GM19372 (cell line): Measurements from ENCODE around the gene LRRC55.

Source experiments
- ATAC-seq: cut with Tn5 transposase; IDR thresholded peaks from one replicate; pipeline ENCODE4 v1.9.1; 2021; ENCODE audit warnings: mild to moderate bottlenecking, low read depth, moderate library complexity; ENCODE audit not compliant: unreplicated experiment

Gene LRRC55

DNA sequence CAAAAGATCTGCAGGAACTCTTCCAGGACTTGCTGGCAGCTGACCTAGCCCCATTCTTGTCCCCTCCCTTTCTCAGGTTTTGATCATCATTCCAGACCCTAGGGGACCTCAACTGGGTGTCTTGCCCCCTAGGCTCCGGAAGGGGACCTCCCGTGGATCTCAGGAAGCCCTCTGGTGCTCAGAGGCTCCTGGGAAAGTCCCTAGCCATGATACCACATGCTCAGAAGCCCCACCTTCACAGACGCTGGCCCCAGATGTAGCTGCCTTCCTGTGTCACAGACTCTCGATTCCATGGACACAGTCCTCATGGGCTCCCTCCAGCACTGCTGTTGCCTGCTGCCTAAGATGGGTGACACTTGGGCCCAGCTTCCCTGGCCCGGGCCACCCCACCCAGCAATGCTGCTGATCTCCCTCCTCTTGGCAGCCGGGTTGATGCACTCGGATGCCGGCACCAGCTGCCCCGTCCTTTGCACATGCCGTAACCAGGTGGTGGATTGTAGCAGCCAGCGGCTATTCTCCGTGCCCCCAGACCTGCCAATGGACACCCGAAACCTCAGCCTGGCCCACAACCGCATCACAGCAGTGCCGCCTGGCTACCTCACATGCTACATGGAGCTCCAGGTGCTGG is at the start of gene LRRC55:
Gene LRRC55, plus strand, starts transcription at position 276 of the 628 bp plus-strand sequence. Its CDS starts 70 bp downstream, at position 346.
- ATAC-seq: no peak

DNA sequence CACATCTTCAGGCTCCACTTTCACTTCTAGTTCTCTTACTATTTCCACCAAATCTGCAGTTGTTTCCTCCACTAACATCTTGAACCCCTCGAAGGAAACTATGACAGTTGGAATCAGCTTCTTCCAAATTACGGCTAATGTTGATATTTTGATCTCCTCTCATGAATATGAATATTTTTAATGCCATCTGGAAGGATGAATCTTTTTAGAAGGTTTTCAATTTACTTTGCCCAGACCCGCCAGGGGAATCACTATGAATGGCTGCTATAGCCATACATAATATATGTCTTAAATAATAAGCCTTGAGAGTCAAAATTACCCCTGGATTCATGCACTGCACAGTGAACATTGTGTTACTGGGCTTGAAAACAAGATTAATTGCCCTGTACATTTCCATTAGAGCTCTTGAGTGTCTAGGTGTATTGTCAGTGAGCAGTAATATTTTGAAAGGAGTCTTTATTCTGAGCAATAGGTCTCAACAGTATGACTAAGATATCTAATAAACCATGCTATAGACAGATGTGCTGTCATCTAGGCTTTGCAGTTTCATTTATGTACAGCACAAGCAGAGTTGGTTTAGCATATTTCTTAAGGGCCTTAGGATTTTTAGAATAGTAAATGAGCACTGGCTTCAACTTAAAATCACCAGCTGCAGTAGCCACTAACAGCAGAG is 48.3 kb upstream of the LRRC55 start:
- ATAC-seq: no peak

GRCh38 chr11:57134284-57134683 is 47.5 kb upstream of the LRRC55 start:
- ATAC-seq: no peak

DNA sequence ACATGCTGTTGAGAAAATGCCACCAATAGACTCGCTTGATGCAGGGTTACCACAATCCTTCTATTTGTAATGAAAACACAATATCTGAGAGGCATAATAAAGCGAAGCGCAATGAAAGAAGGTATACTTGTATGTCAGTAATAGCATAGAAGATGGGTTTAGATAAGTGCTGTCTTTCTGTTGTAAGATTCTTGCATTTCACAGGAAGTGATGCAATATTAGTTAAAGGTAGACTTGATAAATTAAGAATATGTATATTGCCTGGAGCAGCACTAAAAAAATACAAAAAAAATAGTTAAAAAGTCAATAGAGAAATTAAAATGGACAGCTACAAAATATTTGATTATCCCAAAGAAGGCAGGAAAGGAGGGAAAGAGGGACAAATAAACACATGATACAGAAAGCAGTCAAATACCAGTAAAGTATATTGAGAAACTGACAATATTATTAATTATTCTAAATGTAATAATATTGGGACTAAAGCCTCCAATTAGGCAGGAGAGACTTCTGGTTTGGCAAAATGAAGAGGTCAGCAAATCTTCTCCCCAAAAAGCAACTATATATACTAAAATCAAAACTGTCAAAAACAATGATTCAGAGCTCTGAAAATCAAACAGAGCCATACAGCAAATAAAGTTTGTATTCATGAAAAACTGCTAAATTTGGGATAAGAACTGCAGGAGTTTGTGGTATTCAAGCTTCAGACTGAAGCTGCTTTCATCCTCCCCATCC is 46.6 kb upstream of the LRRC55 start:
- no peak for ATAC-seq

DNA sequence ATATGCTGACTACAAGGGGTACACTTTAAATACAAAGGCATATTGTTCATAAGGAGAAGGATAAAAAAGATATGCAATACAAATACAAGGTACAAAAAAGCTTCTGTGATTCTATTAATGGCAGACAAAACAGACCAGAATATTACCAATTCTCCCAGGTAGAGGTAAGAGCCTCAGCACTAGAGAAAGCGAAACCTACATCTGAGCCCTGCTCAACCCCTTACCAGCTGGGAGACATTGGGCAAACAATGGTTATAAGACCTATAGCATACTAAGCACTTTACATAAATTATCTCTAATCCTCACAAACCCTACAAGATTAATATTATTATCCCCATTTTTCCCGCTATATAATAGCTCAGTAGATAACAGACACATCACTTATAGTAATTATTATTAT is 41.2 kb upstream of the LRRC55 start:
- no peak for ATAC-seq

DNA sequence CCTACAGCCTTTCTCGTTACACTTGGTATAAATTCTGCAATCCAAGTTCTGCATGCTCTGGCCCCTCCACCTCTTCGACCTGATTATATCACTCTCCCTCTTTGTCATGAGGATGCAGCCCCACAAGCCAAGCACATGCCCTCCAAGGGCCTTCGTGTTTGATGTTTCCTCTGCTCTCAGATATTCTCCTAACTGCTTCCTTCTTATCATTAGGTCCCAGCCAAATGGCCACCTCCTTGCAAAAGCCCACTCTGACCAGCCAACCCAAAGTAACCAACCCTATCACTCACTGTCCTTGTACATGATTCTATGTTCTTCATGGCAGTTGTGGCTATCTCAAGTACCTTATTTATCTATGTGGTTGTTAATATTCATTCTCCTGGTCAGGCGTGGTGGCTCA is 38.3 kb upstream of the LRRC55 start:
- ATAC-seq: no peak

DNA sequence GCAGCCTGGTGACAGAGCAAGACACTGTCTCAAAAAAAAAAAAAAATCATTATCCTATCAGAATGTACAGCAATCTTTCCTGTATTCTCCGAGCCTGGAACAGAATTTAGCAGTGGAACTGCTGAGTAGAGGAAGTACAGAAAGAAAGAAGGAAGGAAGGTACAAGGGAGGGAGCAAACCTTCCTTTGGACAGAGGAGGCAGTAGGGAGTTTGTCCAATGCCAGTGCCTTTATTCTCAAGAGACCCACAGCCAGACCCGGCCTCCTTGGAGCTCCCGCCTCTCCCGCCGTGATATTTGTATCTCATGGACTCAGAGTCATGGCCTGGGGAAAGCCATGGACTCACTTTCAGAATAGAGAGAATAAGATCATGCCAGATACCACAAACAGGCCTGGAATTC is 37.7 kb upstream of the LRRC55 start:
- ATAC-seq: no peak

- ATAC-seq: no peak
Observed at GRCh38 chr11:57144531-57145320, 37.0 kb upstream of the LRRC55 start.

GRCh38 chr11:57146301-57146700 is 35.5 kb upstream of the LRRC55 start:
- ATAC-seq: no peak

DNA sequence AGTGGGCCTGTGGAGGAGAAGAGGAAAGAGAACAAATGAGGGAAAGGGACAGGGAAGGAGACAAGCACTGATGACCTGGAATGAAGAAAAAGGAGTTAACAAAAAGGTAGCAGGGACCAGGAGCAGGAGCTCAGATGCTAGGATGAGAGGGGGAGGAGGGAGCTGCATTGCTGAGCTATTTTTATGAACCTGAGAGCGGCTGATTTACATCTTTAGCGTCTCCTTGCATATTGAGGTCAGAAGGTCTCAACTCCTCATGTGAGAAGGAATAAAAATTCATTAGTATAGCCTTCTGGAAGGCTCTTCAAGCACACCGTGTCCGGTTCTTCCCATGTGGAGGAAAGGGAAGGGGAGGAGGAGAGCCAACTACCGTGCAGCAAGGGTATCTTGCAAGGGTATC is 33.1 kb upstream of the LRRC55 start:
- ATAC-seq: no peak

- no peak for ATAC-seq
Observed at GRCh38 chr11:57150454-57150917, 31.3 kb upstream of the LRRC55 start.

DNA sequence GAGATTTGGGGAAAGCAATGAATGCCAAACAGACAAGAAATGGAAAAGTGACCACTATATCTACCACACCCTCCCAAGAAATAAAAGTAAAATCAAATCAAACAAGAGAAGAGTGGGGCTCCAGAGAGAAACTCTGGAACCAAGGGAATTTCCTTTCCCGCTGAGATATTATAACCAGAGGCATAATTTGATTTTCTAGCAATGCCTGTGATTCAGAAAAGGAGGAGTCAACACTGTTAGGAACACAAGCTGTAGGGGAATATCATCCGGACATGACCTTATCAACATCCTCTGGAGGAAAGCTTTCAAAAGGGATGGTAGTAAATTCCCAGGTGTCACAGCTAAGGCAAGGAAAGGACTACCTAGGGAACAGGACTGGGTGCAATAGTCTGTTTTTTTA is 29.6 kb upstream of the LRRC55 start:
- ATAC-seq: no peak

GRCh38 chr11:57153448-57153847 is 28.3 kb upstream of the LRRC55 start:
- no peak for ATAC-seq

- ATAC-seq: no peak
Observed at GRCh38 chr11:57154739-57155138, 27.0 kb upstream of the LRRC55 start.

DNA sequence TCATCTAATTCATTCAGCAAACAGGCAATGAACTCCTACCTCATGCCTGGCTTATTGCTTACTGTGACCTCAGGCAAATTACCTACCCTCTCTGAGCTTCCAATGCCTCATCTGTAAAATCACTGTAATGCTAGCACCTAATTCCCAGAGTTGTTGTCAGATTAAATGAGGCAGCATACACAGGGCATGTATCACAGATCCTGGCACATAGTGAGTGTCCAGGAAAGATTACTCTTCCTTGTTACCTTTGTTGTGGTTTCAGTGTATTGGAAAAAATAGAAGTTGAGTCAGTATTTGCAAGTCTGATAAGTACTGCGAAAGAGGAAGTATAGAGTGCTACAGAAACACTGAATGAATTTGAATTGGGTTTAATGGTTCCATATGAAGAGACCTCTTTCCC is 26.4 kb upstream of the LRRC55 start:
- ATAC-seq: no peak

DNA sequence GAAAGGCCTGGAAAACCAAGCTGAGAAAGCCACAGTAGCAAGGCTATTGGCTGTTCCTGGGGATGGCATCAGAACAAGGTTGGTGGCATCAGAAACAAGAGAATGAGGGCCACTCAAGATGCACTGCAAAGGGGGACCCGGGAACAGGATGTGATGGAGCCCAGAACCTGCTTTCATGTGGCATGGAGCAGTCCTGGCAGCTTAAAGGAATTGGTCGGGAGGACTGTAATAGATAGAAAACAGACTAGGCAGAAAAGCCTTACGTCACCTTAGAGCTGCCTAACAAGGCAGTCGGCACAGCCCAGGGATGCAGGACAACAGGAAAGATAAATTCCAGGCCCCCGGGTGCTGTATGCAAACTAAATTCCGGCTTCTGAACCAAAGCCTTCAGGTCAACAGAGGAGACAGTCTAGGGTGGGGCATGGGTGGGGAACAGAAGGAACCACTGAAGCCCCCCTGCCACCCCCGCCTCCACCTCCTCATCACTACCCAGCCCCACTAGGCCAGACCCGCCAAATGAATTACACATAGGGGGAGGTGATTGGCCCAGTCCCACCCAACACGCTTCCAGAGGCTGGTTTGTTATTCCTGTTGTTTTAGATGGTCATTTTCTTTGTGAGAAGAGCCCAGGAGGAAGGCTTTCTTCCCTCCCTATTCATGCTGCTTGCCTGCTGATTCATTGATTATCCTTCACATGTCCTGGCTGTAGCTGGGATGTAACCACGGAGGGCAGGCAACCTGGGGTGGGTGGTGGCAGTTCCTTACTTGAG is 25.7 kb upstream of the LRRC55 start:
- ATAC-seq: no peak

GRCh38 chr11:57156928-57157327 is 24.8 kb upstream of the LRRC55 start:
- ATAC-seq: no peak

- no peak for ATAC-seq
Observed at GRCh38 chr11:57157624-57158023, 24.1 kb upstream of the LRRC55 start.

GRCh38 chr11:57158180-57158579 is 23.6 kb upstream of the LRRC55 start:
- ATAC-seq: no peak

DNA sequence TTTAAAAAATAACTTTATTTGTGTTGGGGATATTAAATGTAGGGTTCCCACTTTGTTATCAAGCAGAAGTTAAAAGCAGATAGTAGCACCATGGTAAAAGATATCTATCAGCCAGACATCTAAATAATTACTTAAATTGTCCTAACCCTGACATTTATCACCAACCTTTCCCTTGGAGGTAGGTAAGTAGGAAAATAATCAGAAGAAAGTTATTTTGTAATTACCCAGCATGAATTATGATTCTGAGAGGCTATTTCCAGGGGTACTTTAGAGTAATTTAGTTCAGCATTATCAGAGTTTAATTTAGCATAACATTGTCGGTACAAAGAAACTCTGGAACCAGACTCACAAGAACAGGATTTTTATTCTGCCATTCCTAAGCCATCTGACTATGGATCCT is 23.2 kb upstream of the LRRC55 start:
- no peak for ATAC-seq
